NCI-H446 treated with DMSO at 0.1 percent for 48 hours (cell line): ENCODE data around the gene ATP6V1F.

Source experiments
- DNase-seq: peaks from one replicate; lab custom pipeline; 2025; lab: John Stamatoyannopoulos, UW

The ATP6V1F gene

GRCh38 chr7:128868624-128869137, 6.0 kb downstream of the ATP6V1F start:
- no peak for DNase-seq

GRCh38 chr7:128869138-128869943, 6.7 kb downstream of the ATP6V1F start:
- no peak for DNase-seq

- DNase-seq = no peak
Measured at GRCh38 chr7:128869944-128870285, 7.3 kb downstream of the ATP6V1F start.

- no peak for DNase-seq
Measured at GRCh38 chr7:128871050-128871449, 8.4 kb downstream of the ATP6V1F start.

GRCh38 chr7:128872394-128872824, 9.8 kb downstream of the ATP6V1F start:
- DNase-seq = no peak

- DNase-seq = no peak
Measured at GRCh38 chr7:128873234-128873633, 10.6 kb downstream of the ATP6V1F start.

GRCh38 chr7:128874140-128875031, 11.7 kb downstream of the ATP6V1F start:
- DNase-seq = no peak

- no peak for DNase-seq
Measured at GRCh38 chr7:128875523-128875948, 12.9 kb downstream of the ATP6V1F start.

GRCh38 chr7:128876127-128876526, 13.5 kb downstream of the ATP6V1F start:
- DNase-seq = no peak

- DNase-seq = no peak
Measured at GRCh38 chr7:128876586-128876977, 13.9 kb downstream of the ATP6V1F start.

GRCh38 chr7:128876978-128877755, 14.5 kb downstream of the ATP6V1F start:
- no peak for DNase-seq

GRCh38 chr7:128877756-128878120, 15.1 kb downstream of the ATP6V1F start:
- DNase-seq = no peak

GRCh38 chr7:128878226-128879105, 15.8 kb downstream of the ATP6V1F start:
- no peak for DNase-seq

- DNase-seq = no peak
Measured at GRCh38 chr7:128879461-128879938, 16.8 kb downstream of the ATP6V1F start.

- DNase-seq = peak; percentile 18
Measured at GRCh38 chr7:128879939-128880746, 17.5 kb downstream of the ATP6V1F start.

GRCh38 chr7:128880791-128881457, 18.3 kb downstream of the ATP6V1F start:
- no peak for DNase-seq

GRCh38 chr7:128881458-128882125, 18.9 kb downstream of the ATP6V1F start:
- no peak for DNase-seq

GRCh38 chr7:128882134-128882533, 19.5 kb downstream of the ATP6V1F start:
- no peak for DNase-seq
